ENCODE results near the gene CA10. TPM values are rescaled to one million over a fixed set of nuclear protein-coding genes. Genes with fewer than 3 reads are reported as not detected.

Gene CA10
- total and polyA plus RNA-seq, 2 of the 4 experiments (the other 2 are of a cell fraction) = not detected

- H3K9me3 ChIP-seq (ENCODE audit: control insufficient read depth, insufficient read depth, low read length) = peaks cover 11% of the 10 kb centered on the region
- no peak overlapping the region for H4K8ac ChIP-seq (ENCODE audit: low read depth in 2 of 2, low read length in 2 of 2)
- CTCF ChIA-PET = interaction anchor here (0.6 to 1.4 kb wide), 2 partner anchors 9 to 31 kb away, joined by 3 read pairs; no protein-coding TSS in a partner anchor
- H3K4me1 ChIP-seq (ENCODE audit: control insufficient read depth, insufficient read depth, low read length) = no peaks in the 10 kb centered on the region
- H2AFZ ChIP-seq (replicated peaks; ENCODE audit: low read length, poor library complexity) = no peak overlapping the region
- no peak overlapping the region for H3K56ac ChIP-seq (ENCODE audit: extremely low read depth, insufficient read depth, low read length)
- H3K14ac ChIP-seq (replicated peaks; ENCODE audit: low read depth, low read length) = no peak overlapping the region
- H3K9ac ChIP-seq (ENCODE audit: low read depth, low read length) = no peak overlapping the region
- no peak overlapping the region for H4K5ac ChIP-seq (ENCODE audit: low read depth, low read length)
- WGBS, 2 experiments (ENCODE audit: extremely low coverage in 2 of 2, insufficient read length in 1 of 2) = no CpG with 5 or more reads among the region's 6 CpGs
- no peak overlapping the region for H2BK120ac ChIP-seq (ENCODE audit: low read depth, low read length)
- no peak overlapping the region for H3K4me2 ChIP-seq (ENCODE audit: low read depth, low read length)
- DNase-seq (no peak), ATAC-seq (ENCODE audit: low read depth) (no peak)
- H3K27me3 ChIP-seq (ENCODE audit: control insufficient read depth, insufficient read depth, low read length) = no peaks in the 10 kb centered on the region
- H3K79me1 ChIP-seq (ENCODE audit: low read depth in 1 of 2, low read length in 2 of 2) = no peaks in the 10 kb centered on the region
- H2BK20ac ChIP-seq (ENCODE audit: low read depth, low read length) = no peak overlapping the region
- no peak for TF ChIP-seq CEBPB (IDR thresholded peaks at IDR 0.05; ENCODE audit: low read depth, low read length)
- TF ChIP-seq POLR2A (IDR thresholded peaks at IDR 0.05; ENCODE audit: low read depth, low read length) = no peak
- no peak for TF ChIP-seq MAZ (IDR thresholded peaks at IDR 0.05; ENCODE audit: borderline replicate concordance, low read depth, low read length)
- no peak for TF ChIP-seq MXI1 (IDR thresholded peaks at IDR 0.05; ENCODE audit: borderline replicate concordance, low read depth, low read length)
- TF ChIP-seq CHD1 (IDR thresholded peaks at IDR 0.05; ENCODE audit: low read depth, low read length) = no peak
- BruUV-seq (replicated peaks) = no TSS peak
- in situ Hi-C loops (cut with MboI; ENCODE audit: low sequenced_read_pairs) = no loop called here
- no peak overlapping the region for H3K4me3 ChIP-seq (ENCODE audit: insufficient read depth, low read depth, low read length)
- H2BK5ac ChIP-seq (ENCODE audit: low read depth, low read length, poor library complexity, severe bottlenecking) = no peak overlapping the region
- no peak overlapping the region for H2AK9ac ChIP-seq (replicated peaks; ENCODE audit: low read depth, low read length, poor library complexity)
- POLR2A ChIA-PET (ENCODE audit: unreplicated experiment) = no interaction called here
- H3K27ac ChIP-seq (ENCODE audit: insufficient read depth, low read length) = no peak overlapping the region
- no peak overlapping the region for H2BK15ac ChIP-seq (ENCODE audit: low read depth, low read length)
- H2AK5ac ChIP-seq (ENCODE audit: low read depth, low read length) = no peak overlapping the region
- dilution Hi-C loops (cut with HindIII; ENCODE audit: low sequenced_read_pairs, unreplicated experiment) = no loop called here
- no peaks in the 10 kb centered on the region for H3K36me3 ChIP-seq (ENCODE audit: control insufficient read depth, insufficient read depth, low read length)
- no peak overlapping the region for H3K4ac ChIP-seq (ENCODE audit: low read depth, low read length)
- H3K9me1 ChIP-seq (ENCODE audit: insufficient read depth, low read length) = no peaks in the 10 kb centered on the region
- H3K23ac ChIP-seq (ENCODE audit: low read depth, low read length) = no peak overlapping the region
- no peak overlapping the region for H4K91ac ChIP-seq (ENCODE audit: insufficient read depth, low read depth, low read length)
- H3K18ac ChIP-seq (ENCODE audit: low read depth, low read length) = no peak overlapping the region
- intact Hi-C loops (cut with micrococcal nuclease) = no loop called here
- H4K20me1 ChIP-seq (ENCODE audit: insufficient read depth, low read length) = no peaks in the 10 kb centered on the region
Measured at GRCh38 chr17:51819341-51820219, 338.9 kb downstream of the CA10 start.
